GM12878 (cell line): ENCODE data around the gene ADSS1. TPM values are rescaled to one million over a fixed set of nuclear protein-coding genes. Genes with fewer than 3 reads are reported as not detected.

ENCODE experiments used
- ATAC-seq: fragments of 200-7000 bp; cut with Tn5 transposase; 3 replicates; pipeline ENCODE4 v1.9.1; 2020; ENCODE audit warnings: mild to moderate bottlenecking, moderate library complexity
- BruUV-seq: library from RNA; stranded (reverse); fragments of 400-500 nt; replicated peaks from 2 replicates; lab custom pipeline; 2021; lab: Mats Ljungman, UMichigan
- CTCF ChIA-PET: fragments of 300-600 bp; sonication (Branson Sonifier 250); formaldehyde crosslinking; extraction: SDS; loops from one replicate; lab custom pipeline; 2021; ENCODE audit warnings: inconsistent platforms; lab: Yijun Ruan, JAX
- POLR2A ChIA-PET: fragments of 350-600 bp; formaldehyde crosslinking; extraction: SDS; loops from one replicate; lab custom pipeline; 2021; ENCODE audit warnings: inconsistent platforms; lab: Charles Lee
- RAD21 ChIA-PET: fragments of 300-600 bp; sonication (Branson Sonifier 250); formaldehyde crosslinking; loops from one replicate; lab custom pipeline; 2023; ENCODE audit warnings: antibody characterized with exemption; ENCODE audit not compliant: unreplicated experiment; lab: Charles Lee
- SMC1A ChIA-PET: fragments of 300-600 bp; sonication (Branson Sonifier 250); formaldehyde crosslinking; loops from one replicate; lab custom pipeline; 2023; ENCODE audit not compliant: unreplicated experiment, uncharacterized antibody; lab: Charles Lee
- DNase-seq: peaks from one replicate; pipeline ENCODE4 v3.0.0-alpha.2; 2011; ENCODE audit warnings: low read depth, low spot score
- FAIRE-seq: peaks from 3 replicates; lab custom pipeline; 2011; peaks lifted over from hg19 to GRCh38; lab: Jason Lieb, UNC
- H2AFZ ChIP-seq: 2 replicates; pipeline ENCODE4 v1.6.0; 2011; ENCODE audit warnings: low read depth, low read length, control low read depth; ENCODE audit not compliant: control insufficient read depth
- H3K27ac ChIP-seq: 2 replicates; pipeline ENCODE4 v1.5.1; 2011; ENCODE audit warnings: control low read depth; ENCODE audit not compliant: control insufficient read depth, insufficient read depth
- H3K27me3 ChIP-seq, 2 experiments: replicated peaks in 1 of 2; 2 replicates each; pipeline versions ENCODE4 v1.6.0 to v1.6.1; 2011; ENCODE audit warnings: low read length in 1 of 2; ENCODE audit not compliant: control insufficient read depth in 2 of 2, insufficient read depth in 2 of 2
- H3K36me3 ChIP-seq, 2 experiments: 2 replicates each; pipeline ENCODE4 v1.5.1; 2011; ENCODE audit warnings: low read length in 1 of 2; ENCODE audit not compliant: control insufficient read depth in 2 of 2, insufficient read depth in 2 of 2
- H3K4me1 ChIP-seq: 2 replicates; pipeline ENCODE4 v1.6.1; 2011; ENCODE audit warnings: mild to moderate bottlenecking, low read length, moderate library complexity, mixed read lengths; ENCODE audit not compliant: control insufficient read depth, insufficient read depth
- H3K4me2 ChIP-seq: 2 replicates; pipeline ENCODE4 v1.6.0; 2011; ENCODE audit warnings: control low read depth; ENCODE audit not compliant: control insufficient read depth, insufficient read depth
- H3K4me3 ChIP-seq: fragments of 200-600 bp; sonication (generic); 2 replicates; pipeline ENCODE4 v1.5.1; 2016
- H3K79me2 ChIP-seq: 2 replicates; pipeline ENCODE4 v1.6.0; 2011; ENCODE audit warnings: low read length; ENCODE audit not compliant: control insufficient read depth, insufficient read depth
- H3K9ac ChIP-seq: 2 replicates; pipeline ENCODE4 v1.8.0; 2011; ENCODE audit warnings: low read length, control low read depth, mixed read lengths; ENCODE audit not compliant: control insufficient read depth, insufficient read depth
- H3K9me3 ChIP-seq: replicated peaks from 3 replicates; pipeline ENCODE4 v1.5.1; 2011; ENCODE audit warnings: mild to moderate bottlenecking, low read length; ENCODE audit not compliant: control insufficient read depth, insufficient read depth
- H4K20me1 ChIP-seq: 2 replicates; pipeline ENCODE4 v1.6.0; 2011; ENCODE audit not compliant: control insufficient read depth, insufficient read depth
- CREB1 ChIP-seq: IDR thresholded peaks from 2 replicates; pipeline ENCODE4 v1.6.1; 2012; ENCODE audit warnings: low read depth, mild to moderate bottlenecking, inconsistent platforms
- HDAC6 ChIP-seq: fragments of 200-600 bp; sonication (generic); IDR thresholded peaks from one replicate; pipeline ENCODE4 v1.8.0; 2017; ENCODE audit warnings: antibody characterized with exemption; ENCODE audit not compliant: unreplicated experiment
- JUND ChIP-seq: IDR thresholded peaks from 2 replicates; pipeline ENCODE4 v1.6.1; 2012; ENCODE audit warnings: low read depth, mild to moderate bottlenecking, low read length, improper control_type of control experiment, moderate library complexity
- NR2C1 ChIP-seq: fragments of 450-650 bp; IDR thresholded peaks from 2 replicates; pipeline ENCODE4 v1.6.1; 2017; ENCODE audit warnings: antibody characterized with exemption, mild to moderate bottlenecking, moderate library complexity
- NR2C2 ChIP-seq: IDR thresholded peaks from 2 replicates; pipeline ENCODE4 v1.6.1; 2011; ENCODE audit warnings: borderline replicate concordance, low read depth; ENCODE audit not compliant: control insufficient read depth, insufficient read length
- RBBP5 ChIP-seq: fragments of 200-600 bp; sonication (generic); conservative IDR thresholded peaks from 2 replicates; pipeline ENCODE4 v1.6.1; 2016
- ZZZ3 ChIP-seq: IDR thresholded peaks from 2 replicates; pipeline ENCODE4 v1.6.1; 2011; ENCODE audit warnings: low read depth; ENCODE audit not compliant: control insufficient read depth, insufficient read length
- WGBS: methylation state at CpG from one replicate; pipeline ENCODE4 v1.1.6; 2016; ENCODE audit warnings: low lambda C conversion rate; ENCODE audit not compliant: insufficient replicate concordance, insufficient coverage; ENCODE audit errors: missing lambda C conversion rate; 5-methylcytosine and 5-hydroxymethylcytosine counted together
- in situ Hi-C: fragments of 300-500 bp; cut with MboI; formaldehyde crosslinking; loops from 9 replicates; pipeline ENCODE4 v1.14.3; 2018; ENCODE audit warnings: mixed read lengths
- intact Hi-C: fragments of 100-400 bp; cut with micrococcal nuclease; formaldehyde crosslinking; loops from one replicate; pipeline ENCODE4 v1.14.2; 2022; ENCODE audit not compliant: unreplicated experiment
- polyA plus RNA-seq, 11 experiments: library from polyadenylated mRNA; depleted of rRNA in 4 of 11; unstranded in 6 of 11; stranded (reverse) in 5 of 11; fragments of >200 nt; fragmentation: Nextera tagmentation in 4 of 11; fragmentation: Illumina TruSeq in 1 of 11; extraction: Ambion mirVana in 4 of 11; extraction: Trizol in 1 of 11; gene quantifications; 1 replicate in 1 of 11; 2 replicates in 10 of 11; pipeline versions ENCODE4 v1.2.1 to v1.2.3, GENCODE V29; 2011 to 2016; ENCODE audit warnings: inconsistent platforms in 2 of 11, missing spikeins in 2 of 11, low read depth in 1 of 11
- total RNA-seq, 4 experiments: library from RNA; depleted of rRNA in 3 of 4; stranded (reverse); fragments of >200 nt in 3 of 4; fragmentation: Illumina TruSeq in 1 of 4; extraction: Trizol in 1 of 4; gene quantifications; 2 replicates each; pipeline versions ENCODE4 v1.2.1 to v1.2.3, GENCODE V29; 2013 to 2021
- TF ChIP-seq, protein P1 (sequence below): IDR thresholded peaks from 2 replicates; pipeline ENCODE4 v1.6.1; 2012; ENCODE audit warnings: low read depth, low read length, improper control_type of control experiment

ADSS1 gene
- total and polyA plus RNA-seq, 10 of the 15 experiments (the other 5 are each of a cell fraction or from before 2014, with no cell fraction given) = 0.11 to 0.45 (median 0.28) TPM; not detected in 5

DNA sequence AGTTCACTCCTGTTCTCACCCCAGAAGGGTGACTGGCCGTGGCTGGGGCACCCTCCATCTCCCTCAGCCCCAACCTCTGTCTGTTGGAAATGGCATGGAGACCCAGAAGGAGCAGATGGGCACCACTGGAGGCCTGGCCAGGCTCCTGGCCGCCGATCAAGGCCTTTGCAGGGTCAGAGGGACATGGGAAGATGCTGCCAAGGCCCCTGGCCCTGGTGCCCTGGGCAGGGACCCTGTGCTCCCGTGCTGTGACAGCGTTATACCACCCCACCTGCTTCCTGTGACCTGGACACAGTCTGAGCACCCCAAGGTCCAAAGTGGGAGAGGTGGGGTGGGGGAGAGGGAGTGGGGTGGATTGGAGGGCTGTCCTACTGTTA, 31.1 kb upstream of the ADSS1 start:
- Histone ChIP-seq H3K79me2 (peaks cover 31% of the 10 kb centered on the region), H3K27me3 (no peaks in the 10 kb centered on the region), H3K9ac (no peak overlapping the region), H3K4me2 (0 out of 2 replicates have a peak overlapping the region, but pooled peaks have one; percentile 9), H3K27ac (no peak overlapping the region), H3K4me1 (peaks cover 27% of the 10 kb centered on the region), H4K20me1 (no peaks in the 10 kb centered on the region; the same call in 1 of the 2 replicates), H3K36me3 (peaks cover 0 to 2% of the 10 kb centered on the region in 2 experiments; a peak in 2 of 4 replicates), H3K4me3 (no peak overlapping the region), H3K9me3 (no peaks in the 10 kb centered on the region), H2AFZ (no peak overlapping the region)
- 97% methylated on average over 5 of the region's 5 CpGs for WGBS
- ChIA-PET CTCF (no interaction called here), SMC1A (no interaction called here), POLR2A (no interaction called here), RAD21 (no interaction called here)
- in situ Hi-C loops (no loop called here), intact Hi-C loops (no loop called here)
- no peak for TF ChIP-seq RBBP5
- TF ChIP-seq ZZZ3 = no peak
- no peak for TF ChIP-seq HDAC6
- TF ChIP-seq, protein P1, sequence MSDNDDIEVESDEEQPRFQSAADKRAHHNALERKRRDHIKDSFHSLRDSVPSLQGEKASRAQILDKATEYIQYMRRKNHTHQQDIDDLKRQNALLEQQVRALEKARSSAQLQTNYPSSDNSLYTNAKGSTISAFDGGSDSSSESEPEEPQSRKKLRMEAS = no peak
- TF ChIP-seq CREB1 = no peak
- no peak for TF ChIP-seq JUND
- no peak for TF ChIP-seq NR2C2
- TF ChIP-seq NR2C1 = no peak
- DNase-seq = no peak
- no peak for FAIRE-seq
- ATAC-seq = no peak
- BruUV-seq = no TSS peak
